Immature natural killer cell (primary cell): ENCODE results near the gene SLC16A1. TPM values are rescaled to one million over a fixed set of nuclear protein-coding genes. Genes with fewer than 3 reads are reported as not detected.
"Not testable (repeated sequence)": the region's sequence is repeated elsewhere in the genome, so short reads cannot be mapped to it uniquely, and the experiment has no call there.

ENCODE experiments used
- DNase-seq, 3 donors: peaks; one replicate each; pipeline ENCODE4 v3.0.0; 2022; ENCODE audit warnings: mixed read lengths in 1 of 3
- H3K27ac Mint-ChIP-seq, 6 donors: one replicate each; pipeline ENCODE4 v1.8.0; 2020; ENCODE audit warnings: mixed read lengths in 6 of 6, mild to moderate bottlenecking in 5 of 6, inconsistent platforms in 4 of 6, moderate library complexity in 3 of 6
- H3K27me3 Mint-ChIP-seq, 3 donors: one replicate each; pipeline ENCODE4 v1.8.0; 2020 to 2021; ENCODE audit warnings: low read depth in 3 of 3, mild to moderate bottlenecking in 3 of 3, mixed read lengths in 3 of 3, moderate library complexity in 3 of 3, inconsistent platforms in 1 of 3
- H3K36me3 Mint-ChIP-seq, 3 donors: one replicate each; pipeline ENCODE4 v1.8.0; 2020; ENCODE audit warnings: mixed read lengths in 3 of 3, inconsistent platforms in 2 of 3, mild to moderate bottlenecking in 2 of 3
- H3K4me1 Mint-ChIP-seq, 2 donors: one replicate each; pipeline ENCODE4 v1.8.0; 2020; ENCODE audit warnings: inconsistent platforms in 2 of 2, mild to moderate bottlenecking in 2 of 2, mixed read lengths in 2 of 2, moderate library complexity in 1 of 2
- H3K4me3 Mint-ChIP-seq, 5 donors: one replicate each; pipeline ENCODE4 v1.8.0; 2020; ENCODE audit warnings: mild to moderate bottlenecking in 5 of 5, mixed read lengths in 5 of 5, inconsistent platforms in 3 of 5, moderate library complexity in 3 of 5
- H3K9me3 Mint-ChIP-seq, 6 donors: one replicate each; pipeline ENCODE4 v1.8.0; 2020; ENCODE audit warnings: mild to moderate bottlenecking in 6 of 6, mixed read lengths in 6 of 6, inconsistent platforms in 4 of 6, moderate library complexity in 3 of 6
- polyA plus RNA-seq, 3 donors: library from polyadenylated mRNA; unstranded; fragments of 300-500 nt; fragmentation: Illumina TruSeq; gene quantifications; one replicate each; pipeline ENCODE4 v1.2.3, GENCODE V29; 2021

SLC16A1 gene
- polyA plus RNA-seq, 3 donors from 2014 or later, result 3.6 to 11.8 (median 4.6) TPM

- H3K4me1 Mint-ChIP-seq, result no peaks in the 10 kb centered on the region
- DNase-seq, result no peak
- peaks cover 0 to 3% (median 0%) of the 10 kb centered on the region in 3 donors for H3K36me3 Mint-ChIP-seq
- no peaks in the 10 kb centered on the region for H3K9me3 Mint-ChIP-seq
- no peaks in the 10 kb centered on the region for H3K27me3 Mint-ChIP-seq
- no peak overlapping the region for H3K27ac Mint-ChIP-seq
- no peak overlapping the region for H3K4me3 Mint-ChIP-seq
Observed at GRCh38 chr1:112983537-112984131, 27.6 kb upstream of the SLC16A1 start.

GRCh38 chr1:112982853-112983536, 27.0 kb upstream of the SLC16A1 start:
- Mint-ChIP-seq H3K9me3 (no peaks in the 10 kb centered on the region), H3K4me3 (no peak overlapping the region), H3K27ac (peak overlapping the region in 1 of 6 donors; percentile 32), H3K4me1 (no peaks in the 10 kb centered on the region), H3K36me3 (peaks cover 0 to 3% (median 0%) of the 10 kb centered on the region in 3 donors), H3K27me3 (no peaks in the 10 kb centered on the region)
- no peak for DNase-seq

- no peak for DNase-seq
- no peaks in the 10 kb centered on the region for H3K9me3 Mint-ChIP-seq
- no peak overlapping the region for H3K27ac Mint-ChIP-seq
- no peak overlapping the region for H3K4me3 Mint-ChIP-seq
- H3K4me1 Mint-ChIP-seq, result no peaks in the 10 kb centered on the region
- H3K36me3 Mint-ChIP-seq, result peaks cover 0 to 3% (median 0%) of the 10 kb centered on the region in 3 donors
- no peaks in the 10 kb centered on the region for H3K27me3 Mint-ChIP-seq
Observed at GRCh38 chr1:112982328-112982727, 26.3 kb upstream of the SLC16A1 start.

- not testable (repeated sequence) for DNase-seq, H3K27me3 Mint-ChIP-seq, H3K4me1 Mint-ChIP-seq, H3K36me3 Mint-ChIP-seq, H3K4me3 Mint-ChIP-seq, H3K9me3 Mint-ChIP-seq, H3K27ac Mint-ChIP-seq
Observed at GRCh38 chr1:112981834-112982233, 25.8 kb upstream of the SLC16A1 start.

GRCh38 chr1:112981426-112981825, 25.4 kb upstream of the SLC16A1 start:
- H3K9me3 Mint-ChIP-seq, result no peaks in the 10 kb centered on the region
- no peak overlapping the region for H3K27ac Mint-ChIP-seq
- H3K4me1 Mint-ChIP-seq, result no peaks in the 10 kb centered on the region
- no peaks in the 10 kb centered on the region for H3K27me3 Mint-ChIP-seq
- H3K36me3 Mint-ChIP-seq, result peaks cover 0 to 3% (median 0%) of the 10 kb centered on the region in 3 donors
- no peak overlapping the region for H3K4me3 Mint-ChIP-seq
- no peak for DNase-seq

- H3K27ac Mint-ChIP-seq, result no peak overlapping the region
- H3K36me3 Mint-ChIP-seq, result peaks cover 0 to 6% (median 0%) of the 10 kb centered on the region in 3 donors
- no peaks in the 10 kb centered on the region for H3K9me3 Mint-ChIP-seq
- H3K4me3 Mint-ChIP-seq, result no peak overlapping the region
- H3K4me1 Mint-ChIP-seq, result no peaks in the 10 kb centered on the region
- no peaks in the 10 kb centered on the region for H3K27me3 Mint-ChIP-seq
- DNase-seq, result no peak
Observed at GRCh38 chr1:112975336-112975735, 19.3 kb upstream of the SLC16A1 start.

- no peak for DNase-seq
- no peak overlapping the region for H3K4me3 Mint-ChIP-seq
- H3K27me3 Mint-ChIP-seq, result no peaks in the 10 kb centered on the region
- peaks cover 0 to 9% (median 5%) of the 10 kb centered on the region in 3 donors for H3K36me3 Mint-ChIP-seq
- H3K9me3 Mint-ChIP-seq, result no peaks in the 10 kb centered on the region
- no peaks in the 10 kb centered on the region for H3K4me1 Mint-ChIP-seq
- H3K27ac Mint-ChIP-seq, result peak overlapping the region in 1 of 6 donors; percentile 26
Observed at GRCh38 chr1:112974646-112975045, 18.6 kb upstream of the SLC16A1 start.

- Mint-ChIP-seq H3K4me3 (no peak overlapping the region), H3K27ac (no peak overlapping the region), H3K27me3 (no peaks in the 10 kb centered on the region), H3K4me1 (no peaks in the 10 kb centered on the region), H3K9me3 (no peaks in the 10 kb centered on the region), H3K36me3 (peaks cover 0 to 9% (median 6%) of the 10 kb centered on the region in 3 donors)
- DNase-seq, result no peak
Observed at GRCh38 chr1:112973788-112974187, 17.8 kb upstream of the SLC16A1 start.

GRCh38 chr1:112971006-112971405, 15.0 kb upstream of the SLC16A1 start:
- Mint-ChIP-seq H3K27ac (no peak overlapping the region), H3K36me3 (peaks cover 12 to 13% (median 13%) of the 10 kb centered on the region in 3 donors), H3K27me3 (no peaks in the 10 kb centered on the region), H3K4me1 (no peaks in the 10 kb centered on the region), H3K4me3 (no peak overlapping the region), H3K9me3 (no peaks in the 10 kb centered on the region)
- no peak for DNase-seq

- Mint-ChIP-seq H3K9me3 (no peaks in the 10 kb centered on the region), H3K36me3 (peaks cover 16 to 24% (median 23%) of the 10 kb centered on the region in 3 donors), H3K27ac (no peak overlapping the region), H3K4me1 (peaks cover 7 to 17% of the 10 kb centered on the region in 2 donors), H3K4me3 (no peak overlapping the region), H3K27me3 (no peaks in the 10 kb centered on the region)
- no peak for DNase-seq
Observed at GRCh38 chr1:112964347-112964746, 8.4 kb upstream of the SLC16A1 start.

- Mint-ChIP-seq H3K9me3 (no peaks in the 10 kb centered on the region), H3K27me3 (peaks cover 0 to 5% (median 3%) of the 10 kb centered on the region in 3 donors), H3K27ac (no peak overlapping the region), H3K36me3 (peaks cover 9 to 20% (median 12%) of the 10 kb centered on the region in 3 donors), H3K4me1 (peaks cover 26 to 39% of the 10 kb centered on the region in 2 donors), H3K4me3 (no peak overlapping the region)
- DNase-seq, result no peak
Observed at GRCh38 chr1:112961072-112961471, 5.1 kb upstream of the SLC16A1 start.

GRCh38 chr1:112960384-112960783, 4.4 kb upstream of the SLC16A1 start:
- H3K27me3 Mint-ChIP-seq, result peaks cover 0 to 6% (median 3%) of the 10 kb centered on the region in 3 donors
- H3K27ac Mint-ChIP-seq, result no peak overlapping the region
- H3K9me3 Mint-ChIP-seq, result no peaks in the 10 kb centered on the region
- peaks cover 28 to 40% of the 10 kb centered on the region in 2 donors for H3K4me1 Mint-ChIP-seq
- no peak for DNase-seq
- peaks cover 5 to 17% (median 9%) of the 10 kb centered on the region in 3 donors for H3K36me3 Mint-ChIP-seq
- H3K4me3 Mint-ChIP-seq, result no peak overlapping the region

GRCh38 chr1:112958236-112958635, 2.2 kb upstream of the SLC16A1 start:
- DNase-seq, H3K9me3 Mint-ChIP-seq: not testable (repeated sequence)
- peaks cover 0 to 12% (median 5%) of the 10 kb centered on the region in 3 donors for H3K27me3 Mint-ChIP-seq
- H3K4me1 Mint-ChIP-seq, result peaks cover 40 to 53% of the 10 kb centered on the region in 2 donors
- H3K27ac Mint-ChIP-seq, result peak overlapping the region in 1 of 6 donors; percentile 67
- H3K36me3 Mint-ChIP-seq, result peaks cover 4 to 13% (median 4%) of the 10 kb centered on the region in 3 donors
- H3K4me3 Mint-ChIP-seq, result peak overlapping the region in 2 of 5 donors; percentile 49 to 99

- peak; percentile 26 to 50 (median 26) for DNase-seq
- H3K4me3 Mint-ChIP-seq, result peak overlapping the region; percentile 94 to 99 (median 98)
- no peaks in the 10 kb centered on the region for H3K9me3 Mint-ChIP-seq
- peaks cover 0 to 12% (median 5%) of the 10 kb centered on the region in 3 donors for H3K27me3 Mint-ChIP-seq
- H3K36me3 Mint-ChIP-seq, result peaks cover 4 to 13% (median 4%) of the 10 kb centered on the region in 3 donors
- peak overlapping the region; percentile 84 to 98 (median 94) for H3K27ac Mint-ChIP-seq
- peaks cover 40 to 48% of the 10 kb centered on the region in 2 donors for H3K4me1 Mint-ChIP-seq
Observed at GRCh38 chr1:112957133-112957812, 1.3 kb upstream of the SLC16A1 start.
